H1 (cell line): Measurements from ENCODE around the gene KLF9. TPM values are rescaled to one million over a fixed set of nuclear protein-coding genes. Genes with fewer than 3 reads are reported as not detected.

Experiments used
- CTCF ChIA-PET: fragments of 300-600 bp; sonication (Branson Sonifier 250); formaldehyde crosslinking; loops from one replicate; lab custom pipeline; 2021; ENCODE audit not compliant: partially characterized antibody; lab: Charles Lee
- POLR2A ChIA-PET: fragments of 300-600 bp; sonication (Branson Sonifier 250); formaldehyde crosslinking; loops from one replicate; lab custom pipeline; 2021; ENCODE audit warnings: inconsistent platforms; ENCODE audit not compliant: partially characterized antibody; lab: Charles Lee
- DNase-seq, 2 experiments: peaks; one replicate each; pipeline versions ENCODE4 v3.0.0 to v3.0.0-alpha.2; 2010 to 2022; ENCODE audit warnings: low spot score in 2 of 2, low read depth in 1 of 2, mixed read lengths in 1 of 2
- FAIRE-seq: peaks from 2 replicates; lab custom pipeline; 2011; peaks lifted over from hg19 to GRCh38; lab: Jason Lieb, UNC
- H2AFZ ChIP-seq: 2 replicates; pipeline ENCODE4 v1.8.1; 2012; ENCODE audit warnings: low read length, inconsistent platforms
- H2AK5ac ChIP-seq: 2 replicates; pipeline ENCODE4 v1.6.1; 2013; ENCODE audit warnings: low read depth, low read length
- H2BK120ac ChIP-seq: replicated peaks from 2 replicates; pipeline ENCODE3; 2013; ENCODE audit warnings: low read depth, low read length, inconsistent platforms
- H2BK12ac ChIP-seq: 2 replicates; pipeline ENCODE4 v1.6.1; 2013; ENCODE audit warnings: low read depth, low read length
- H2BK15ac ChIP-seq: 2 replicates; pipeline ENCODE4 v1.6.1; 2013; ENCODE audit warnings: low read length
- H2BK20ac ChIP-seq: 2 replicates; pipeline ENCODE4 v1.6.1; 2013; ENCODE audit warnings: low read length
- H2BK5ac ChIP-seq: 2 replicates; pipeline ENCODE4 v1.6.1; 2013; ENCODE audit warnings: low read depth, low read length
- H3K14ac ChIP-seq: 2 replicates; pipeline ENCODE4 v1.6.1; 2013; ENCODE audit warnings: inconsistent platforms; ENCODE audit not compliant: insufficient read length
- H3K18ac ChIP-seq: 2 replicates; pipeline ENCODE4 v1.6.1; 2013; ENCODE audit warnings: low read length; ENCODE audit errors: extremely low read depth
- H3K23ac ChIP-seq: 2 replicates; pipeline ENCODE4 v1.6.1; 2013; ENCODE audit warnings: inconsistent platforms; ENCODE audit not compliant: insufficient read length
- H3K23me2 ChIP-seq: 2 replicates; pipeline ENCODE4 v1.6.1; 2013; ENCODE audit warnings: low read depth, low read length
- H3K27ac ChIP-seq: 2 replicates; pipeline ENCODE4 v1.6.1; 2011; ENCODE audit warnings: low read depth, low read length, inconsistent platforms
- H3K27me3 ChIP-seq, 4 experiments: replicated peaks in 1 of 4; 1 replicate in 1 of 4; 2 replicates in 3 of 4; pipeline versions ENCODE4 v1.6.1 to v1.8.1; 2011 to 2013; ENCODE audit warnings: low read length in 3 of 4, mild to moderate bottlenecking in 3 of 4, inconsistent platforms in 2 of 4, mixed read lengths in 2 of 4, moderate library complexity in 1 of 4; ENCODE audit not compliant: control insufficient read depth in 3 of 4, insufficient read depth in 3 of 4; ENCODE audit errors: extremely low read depth in 1 of 4
- H3K36me3 ChIP-seq, 4 experiments: 2 replicates each; pipeline versions ENCODE4 v1.6.1 to v1.8.1; 2011 to 2013; ENCODE audit warnings: mild to moderate bottlenecking in 4 of 4, low read length in 3 of 4, moderate library complexity in 2 of 4, control low read depth in 1 of 4, inconsistent platforms in 1 of 4; ENCODE audit not compliant: insufficient read depth in 4 of 4, control insufficient read depth in 2 of 4
- H3K4ac ChIP-seq: replicated peaks from 2 replicates; pipeline ENCODE3; 2013; ENCODE audit warnings: low read length, low read depth, mixed read lengths, inconsistent platforms; ENCODE audit not compliant: insufficient read length
- H3K4me1 ChIP-seq, 4 experiments: replicated peaks in 1 of 4; 1 replicate in 1 of 4; 2 replicates in 3 of 4; pipeline versions ENCODE4 v1.6.1 to v1.8.1; 2011 to 2013; ENCODE audit warnings: low read length in 3 of 4, inconsistent platforms in 2 of 4, mixed read lengths in 1 of 4; ENCODE audit not compliant: insufficient read depth in 4 of 4, control insufficient read depth in 3 of 4
- H3K4me2 ChIP-seq, 2 experiments: 2 replicates each; pipeline versions ENCODE4 v1.6.1 to v1.8.1; 2011 to 2013; ENCODE audit warnings: low read depth in 2 of 2, low read length in 2 of 2, control low read depth in 1 of 2, inconsistent platforms in 1 of 2, mild to moderate bottlenecking in 1 of 2; ENCODE audit not compliant: insufficient read depth in 1 of 2
- H3K4me3 ChIP-seq, 4 experiments: fragments of 200-600, 300-600 bp in 1 of 4; sonication (generic), shearing (Covaris generic), sonication (Bioruptor Twin) in 1 of 4; 2 replicates each; pipeline versions ENCODE4 v1.5.1 to v1.8.1; 2011 to 2016; ENCODE audit warnings: low read length in 4 of 4, low read depth in 3 of 4, control low read depth in 2 of 4, inconsistent platforms in 2 of 4, mild to moderate bottlenecking in 2 of 4, mixed read lengths in 1 of 4, moderate library complexity in 1 of 4; ENCODE audit not compliant: insufficient read depth in 2 of 4; ENCODE audit errors: extremely low read depth in 1 of 4
- H3K56ac ChIP-seq: replicated peaks from 2 replicates; pipeline ENCODE3; 2013; ENCODE audit warnings: low read depth, mild to moderate bottlenecking, mixed read lengths, low read length, inconsistent platforms; ENCODE audit not compliant: insufficient read length
- H3K79me1 ChIP-seq: 2 replicates; pipeline ENCODE4 v1.6.1; 2013; ENCODE audit warnings: low read depth, low read length, control low read depth
- H3K79me2 ChIP-seq, 2 experiments: 2 replicates each; pipeline versions ENCODE4 v1.6.1 to v1.8.1; 2012 to 2013; ENCODE audit warnings: low read length in 2 of 2, mild to moderate bottlenecking in 2 of 2, inconsistent platforms in 1 of 2; ENCODE audit not compliant: insufficient read depth in 2 of 2, control insufficient read depth in 1 of 2
- H3K9ac ChIP-seq, 4 experiments: replicated peaks in 1 of 4; 1 replicate in 1 of 4; 2 replicates in 3 of 4; pipeline versions ENCODE4 v1.6.1 to v1.8.1; 2011 to 2013; ENCODE audit warnings: low read depth in 3 of 4, low read length in 3 of 4, control low read depth in 2 of 4, mild to moderate bottlenecking in 2 of 4, moderate library complexity in 2 of 4, inconsistent platforms in 1 of 4; ENCODE audit errors: extremely low read depth in 1 of 4
- H3K9me3 ChIP-seq, 2 experiments: 2 replicates each; pipeline versions ENCODE4 v1.6.1 to v1.8.1; 2012 to 2013; ENCODE audit warnings: mild to moderate bottlenecking in 2 of 2, moderate library complexity in 2 of 2, control low read depth in 1 of 2, inconsistent platforms in 1 of 2, low read depth in 1 of 2, low read length in 1 of 2, mixed read lengths in 1 of 2; ENCODE audit not compliant: insufficient read depth in 2 of 2
- H4K20me1 ChIP-seq, 2 experiments: replicated peaks in 1 of 2; 2 replicates each; pipeline versions ENCODE3 to v1.8.1; 2011 to 2013; ENCODE audit warnings: inconsistent platforms in 2 of 2, low read length in 2 of 2, mild to moderate bottlenecking in 1 of 2; ENCODE audit not compliant: insufficient read depth in 2 of 2, control insufficient read depth in 1 of 2
- H4K5ac ChIP-seq: 2 replicates; pipeline ENCODE4 v1.6.1; 2013; ENCODE audit warnings: low read length, low read depth, mixed read lengths, inconsistent platforms; ENCODE audit not compliant: insufficient read length
- H4K8ac ChIP-seq: 2 replicates; pipeline ENCODE4 v1.8.0; 2013; ENCODE audit warnings: mild to moderate bottlenecking, moderate library complexity, low read length, inconsistent platforms; ENCODE audit not compliant: insufficient read depth; ENCODE audit errors: extremely low read depth
- H4K91ac ChIP-seq: replicated peaks from 2 replicates; pipeline ENCODE3; 2013; ENCODE audit warnings: low read length, mixed read lengths, inconsistent platforms; ENCODE audit not compliant: insufficient read length
- RAD21 ChIP-seq, 2 experiments: IDR thresholded peaks in 1 of 2; conservative IDR thresholded peaks in 1 of 2; 2 replicates each; pipeline ENCODE4 v1.6.1; 2011; ENCODE audit warnings: low read depth in 2 of 2, low read length in 2 of 2, improper control_type of control experiment in 1 of 2, inconsistent platforms in 1 of 2, mild to moderate bottlenecking in 1 of 2, moderate library complexity in 1 of 2
- SP4 ChIP-seq: IDR thresholded peaks from 2 replicates; pipeline ENCODE4 v1.6.1; 2012; ENCODE audit warnings: low read length, inconsistent platforms
- WGBS, 2 experiments: shearing (Covaris generic) in 1 of 2; methylation state at CpG; one replicate each; pipeline versions ENCODE4 v1.1.6 to v1.1.7; 2013 to 2015; ENCODE audit warnings: low lambda C conversion rate in 2 of 2, mixed read lengths in 2 of 2, inconsistent platforms in 1 of 2, low coverage in 1 of 2, missing lambda C conversion rate in 1 of 2; ENCODE audit not compliant: insufficient replicate concordance in 2 of 2, insufficient coverage in 1 of 2, insufficient read length in 1 of 2; ENCODE audit errors: extremely low coverage in 1 of 2, missing lambda C conversion rate in 1 of 2; 5-methylcytosine and 5-hydroxymethylcytosine counted together
- polyA plus RNA-seq, 7 experiments: library from polyadenylated mRNA; depleted of rRNA in 3 of 7; stranded (reverse) in 5 of 7; unstranded in 2 of 7; fragments of >200 nt in 5 of 7; fragments of 200-250 nt in 2 of 7; gene quantifications; 1 replicate in 5 of 7; 2 replicates in 1 of 7; 4 replicates in 1 of 7; pipeline versions ENCODE4 v1.2.1 to v1.2.3, GENCODE V29; 2011 to 2013; ENCODE audit warnings: missing spikeins in 2 of 7, mixed read lengths in 2 of 7
- total RNA-seq: library from RNA; stranded (reverse); fragmentation: NEBNext Ultra II Directional; extraction: Animal tissue kit (Norgen Biotek cat#: 25700); gene quantifications from 2 replicates; pipeline ENCODE4 v1.2.1, GENCODE V29; 2021
- TF ChIP-seq, protein P1 (sequence below), 3 experiments: IDR thresholded peaks; 1 replicate in 2 of 3; 2 replicates in 1 of 3; pipeline versions ENCODE4 v1.5.1 to v1.6.1; 2011; ENCODE audit warnings: low read length in 3 of 3, mild to moderate bottlenecking in 3 of 3, inconsistent platforms in 2 of 3, low read depth in 1 of 3, moderate library complexity in 1 of 3; ENCODE audit not compliant: insufficient read depth in 1 of 3; ENCODE audit errors: control extremely low read depth in 1 of 3

The KLF9 gene
- total and polyA plus RNA-seq, 2 of the 8 experiments (the other 6 are each of a cell fraction or from before 2014, with no cell fraction given): 0.47 to 0.82 TPM

DNA sequence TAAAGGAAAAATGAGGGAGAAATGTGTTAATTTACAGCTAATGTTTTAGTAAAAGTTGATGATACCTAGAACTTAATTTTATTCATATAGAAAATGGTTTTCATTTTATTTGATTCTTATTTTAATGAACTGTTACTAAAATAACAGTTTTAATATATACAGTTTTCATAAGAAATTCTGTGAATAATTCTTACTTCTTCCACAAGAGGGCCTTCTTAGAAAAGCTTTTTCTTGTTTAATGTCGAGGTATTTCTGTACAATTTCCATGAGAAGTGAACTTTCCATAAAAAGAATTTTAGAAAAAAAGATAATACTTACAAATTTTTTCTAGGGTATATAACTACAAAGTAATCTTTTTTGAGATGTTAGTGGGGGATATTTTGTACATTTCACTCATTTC lies 73.9 kb downstream of the KLF9 start:
- TF ChIP-seq RAD21 (IDR thresholded peaks at IDR 0.05 in 1 of 2, conservative IDR thresholded peaks at IDR 0.05 in 1 of 2; ENCODE audit: low read depth in 2 of 2, low read length in 2 of 2) (peak in 1 of 2 experiments; percentile 39; a peak in 3 of 4 replicates), SP4 (no peak)
- TF ChIP-seq, protein P1, sequence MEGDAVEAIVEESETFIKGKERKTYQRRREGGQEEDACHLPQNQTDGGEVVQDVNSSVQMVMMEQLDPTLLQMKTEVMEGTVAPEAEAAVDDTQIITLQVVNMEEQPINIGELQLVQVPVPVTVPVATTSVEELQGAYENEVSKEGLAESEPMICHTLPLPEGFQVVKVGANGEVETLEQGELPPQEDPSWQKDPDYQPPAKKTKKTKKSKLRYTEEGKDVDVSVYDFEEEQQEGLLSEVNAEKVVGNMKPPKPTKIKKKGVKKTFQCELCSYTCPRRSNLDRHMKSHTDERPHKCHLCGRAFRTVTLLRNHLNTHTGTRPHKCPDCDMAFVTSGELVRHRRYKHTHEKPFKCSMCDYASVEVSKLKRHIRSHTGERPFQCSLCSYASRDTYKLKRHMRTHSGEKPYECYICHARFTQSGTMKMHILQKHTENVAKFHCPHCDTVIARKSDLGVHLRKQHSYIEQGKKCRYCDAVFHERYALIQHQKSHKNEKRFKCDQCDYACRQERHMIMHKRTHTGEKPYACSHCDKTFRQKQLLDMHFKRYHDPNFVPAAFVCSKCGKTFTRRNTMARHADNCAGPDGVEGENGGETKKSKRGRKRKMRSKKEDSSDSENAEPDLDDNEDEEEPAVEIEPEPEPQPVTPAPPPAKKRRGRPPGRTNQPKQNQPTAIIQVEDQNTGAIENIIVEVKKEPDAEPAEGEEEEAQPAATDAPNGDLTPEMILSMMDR (IDR thresholded peaks at IDR 0.05; ENCODE audit: control extremely low read depth in 1 of 3, insufficient read depth in 1 of 3, low read depth in 1 of 3, low read length in 3 of 3): peak in 1 of 3 experiments; percentile 12; a peak in 1 of 4 replicates
- Histone ChIP-seq H2BK120ac (no peak overlapping the region), H3K14ac (no peak overlapping the region), H3K79me2 (no peaks in the 10 kb centered on the region), H3K56ac (no peak overlapping the region), H4K91ac (no peak overlapping the region), H3K18ac (no peak overlapping the region), H3K4ac (no peak overlapping the region), H3K9me3 (no peaks in the 10 kb centered on the region), H2BK20ac (no peak overlapping the region), H3K27ac (no peak overlapping the region), H2AFZ (no peak overlapping the region), H4K5ac (no peak overlapping the region), H2BK12ac (no peak overlapping the region), H2BK15ac (no peak overlapping the region), H4K8ac (no peak overlapping the region), H3K27me3 (no peaks in the 10 kb centered on the region), H2BK5ac (no peak overlapping the region), H3K79me1 (no peaks in the 10 kb centered on the region), H3K23me2 (no peaks in the 10 kb centered on the region), H4K20me1 (no peaks in the 10 kb centered on the region), H3K36me3 (no peaks in the 10 kb centered on the region), H2AK5ac (no peak overlapping the region), H3K4me2 (no peak overlapping the region), H3K4me1 (no peaks in the 10 kb centered on the region), H3K9ac (no peak overlapping the region), H3K4me3 (no peak overlapping the region), H3K23ac (no peak overlapping the region)
- no peak for FAIRE-seq
- ChIA-PET POLR2A (no interaction called here), CTCF (interaction anchor here (0.6 to 2.8 kb wide), 12 partner anchors 19 to 735 kb away, joined by 3 to 15 read pairs (median 3); no protein-coding TSS in a partner anchor)
- DNase-seq: no peak
- 59% methylated on average over 1 of the region's 1 CpG; no CpG with 5 or more reads in 1 of the 2 experiments for WGBS, 2 experiments
